SK-N-SH treated with all-trans-retinoic acid at 6 μM for 48 hours (cell line): ENCODE results near the gene KIAA1671.

ENCODE experiments used
- ATAC-seq: fragments of 200-7000 bp; cut with Tn5 transposase; 3 replicates; pipeline ENCODE4 v1.9.1; 2020; ENCODE audit warnings: mild to moderate bottlenecking, moderate library complexity
- ARNTL ChIP-seq: fragments of 450-650 bp; formaldehyde crosslinking; IDR thresholded peaks from 2 replicates; pipeline ENCODE4 v1.5.0; 2020; ENCODE audit warnings: low read depth, mild to moderate bottlenecking, moderate library complexity, borderline replicate concordance
- BACH2 ChIP-seq: fragments of 250-450 bp; sonication (Bioruptor Pico); IDR thresholded peaks from 2 replicates; pipeline ENCODE4 v1.9.0; 2021; ENCODE audit warnings: mild to moderate bottlenecking, borderline replicate concordance
- CSDC2 ChIP-seq: fragments of 250-450 bp; sonication (Bioruptor Pico); IDR thresholded peaks from 2 replicates; pipeline ENCODE4 v1.5.0; 2020; ENCODE audit warnings: mild to moderate bottlenecking, moderate library complexity
- CSRNP3 ChIP-seq: fragments of 250-450 bp; sonication (Bioruptor Pico); IDR thresholded peaks from 2 replicates; pipeline ENCODE4 v1.5.1; 2021; ENCODE audit warnings: mild to moderate bottlenecking, moderate library complexity
- ESRRG ChIP-seq: fragments of 250-450 bp; sonication (Bioruptor Pico); IDR thresholded peaks from 2 replicates; pipeline ENCODE4 v1.6.1; 2021; ENCODE audit warnings: mild to moderate bottlenecking
- GLIS3 ChIP-seq: fragments of 250-450 bp; sonication (Bioruptor Pico); IDR thresholded peaks from 2 replicates; pipeline ENCODE4 v1.5.0; 2020; ENCODE audit warnings: mild to moderate bottlenecking, moderate library complexity
- ISL1 ChIP-seq: fragments of 250-450 bp; sonication (Bioruptor Pico); IDR thresholded peaks from 2 replicates; pipeline ENCODE4 v2.1.2; 2022; ENCODE audit warnings: mild to moderate bottlenecking, moderate library complexity
- OSR1 ChIP-seq: fragments of 250-450 bp; sonication (Bioruptor Pico); IDR thresholded peaks from 2 replicates; pipeline ENCODE4 v1.8.0; 2022; ENCODE audit warnings: moderate library complexity, mild to moderate bottlenecking, inconsistent platforms
- PATZ1 ChIP-seq: fragments of 250-450 bp; sonication (Bioruptor Pico); IDR thresholded peaks from 2 replicates; pipeline ENCODE4 v1.8.0; 2020; ENCODE audit warnings: mild to moderate bottlenecking, moderate library complexity, borderline replicate concordance
- POU6F1 ChIP-seq: fragments of 250-450 bp; sonication (Bioruptor Pico); IDR thresholded peaks from 2 replicates; pipeline ENCODE4 v1.8.0; 2021; ENCODE audit warnings: low read depth, mild to moderate bottlenecking, moderate library complexity, borderline replicate concordance
- PPARA ChIP-seq: fragments of 250-450 bp; sonication (Bioruptor Pico); IDR thresholded peaks from 2 replicates; pipeline ENCODE4 v1.5.0; 2020; ENCODE audit warnings: mild to moderate bottlenecking, borderline replicate concordance
- RARB ChIP-seq: fragments of 250-450 bp; sonication (Bioruptor Pico); IDR thresholded peaks from 2 replicates; pipeline ENCODE4 v1.8.0; 2021; ENCODE audit warnings: mild to moderate bottlenecking, moderate library complexity
- SNAI2 ChIP-seq: fragments of 250-450 bp; sonication (Bioruptor Pico); IDR thresholded peaks from 2 replicates; pipeline ENCODE4 v1.5.0; 2020; ENCODE audit warnings: mild to moderate bottlenecking, moderate library complexity
- TCF4 ChIP-seq: fragments of 250-450 bp; sonication (Bioruptor Pico); IDR thresholded peaks from 2 replicates; pipeline ENCODE4 v1.8.0; 2021; ENCODE audit warnings: mild to moderate bottlenecking, moderate library complexity, borderline replicate concordance
- TOX ChIP-seq: fragments of 250-450 bp; sonication (Bioruptor Pico); IDR thresholded peaks from 2 replicates; pipeline ENCODE4 v1.8.0; 2021; ENCODE audit warnings: mild to moderate bottlenecking, moderate library complexity, borderline replicate concordance
- TSHZ2 ChIP-seq: fragments of 250-450 bp; sonication (Bioruptor Pico); IDR thresholded peaks from 2 replicates; pipeline ENCODE4 v1.5.0; 2020; ENCODE audit warnings: mild to moderate bottlenecking, moderate library complexity
- ZC3H10 ChIP-seq: fragments of 250-450 bp; sonication (Bioruptor Pico); IDR thresholded peaks from 2 replicates; pipeline ENCODE4 v1.5.1; 2021; ENCODE audit warnings: mild to moderate bottlenecking, moderate library complexity
- ZFP3 ChIP-seq: fragments of 250-450 bp; sonication (Bioruptor Pico); IDR thresholded peaks from 2 replicates; pipeline ENCODE4 v1.5.0; 2020; ENCODE audit warnings: mild to moderate bottlenecking, moderate library complexity
- ZNF565 ChIP-seq: fragments of 450-650 bp; formaldehyde crosslinking; conservative IDR thresholded peaks from 2 replicates; pipeline ENCODE4 v1.5.0; 2020; ENCODE audit warnings: low read depth, mild to moderate bottlenecking, moderate library complexity
- ZNF70 ChIP-seq: fragments of 450-650 bp; formaldehyde crosslinking; IDR thresholded peaks from 2 replicates; pipeline ENCODE4 v1.5.0; 2020; ENCODE audit warnings: mild to moderate bottlenecking, moderate library complexity
- ZNF8 ChIP-seq: fragments of 450-650 bp; formaldehyde crosslinking; IDR thresholded peaks from 2 replicates; pipeline ENCODE4 v1.5.0; 2020; ENCODE audit warnings: mild to moderate bottlenecking, moderate library complexity

KIAA1671 gene

GRCh38 chr22:24948356-24949202, 3.9 kb upstream of the KIAA1671 start:
- ATAC-seq = no peak
- TF ChIP-seq ZNF565 (CRISPR knock-in tag) = no peak
- no peak for TF ChIP-seq BACH2 (CRISPR knock-in tag)
- TF ChIP-seq ZNF8 (CRISPR knock-in tag) = no peak
- TF ChIP-seq PATZ1 (CRISPR knock-in tag) = no peak
- TF ChIP-seq CSDC2 (CRISPR knock-in tag) = no peak
- TF ChIP-seq RARB (CRISPR knock-in tag) = no peak
- no peak for TF ChIP-seq GLIS3
- no peak for TF ChIP-seq TCF4 (CRISPR knock-in tag)
- no peak for TF ChIP-seq TOX (CRISPR knock-in tag)
- no peak for TF ChIP-seq ESRRG (CRISPR knock-in tag)
- no peak for TF ChIP-seq PPARA (CRISPR knock-in tag)

GRCh38 chr22:24950272-24950902, 2.1 kb upstream of the KIAA1671 start:
- ATAC-seq = no peak
- TF ChIP-seq TOX (CRISPR knock-in tag) (no peak), ARNTL (CRISPR knock-in tag) (no peak), OSR1 (CRISPR knock-in tag) (no peak), ZC3H10 (CRISPR knock-in tag) (no peak)

- no peak for TF ChIP-seq BACH2 (CRISPR knock-in tag)
- no peak for TF ChIP-seq CSRNP3 (CRISPR knock-in tag)
- peak; percentile 88 for TF ChIP-seq ZNF70 (CRISPR knock-in tag)
- TF ChIP-seq, all 23 proteins: peak for 1
- peak; percentile 73 for ATAC-seq
These were observed 394 bp downstream of the KIAA1671 start for GRCh38 chr22:24952837-24953383.

- no peak for TF ChIP-seq BACH2 (CRISPR knock-in tag)
- peak; percentile 30 for ATAC-seq
These were observed 1.0 kb downstream of the KIAA1671 start for GRCh38 chr22:24953384-24954113.

- ATAC-seq = 0 out of 3 replicates have a peak, but pooled peaks have one; percentile 8
- TF ChIP-seq TCF4 (CRISPR knock-in tag) = no peak
- TF ChIP-seq ARNTL (CRISPR knock-in tag) = no peak
- no peak for TF ChIP-seq ZFP3 (CRISPR knock-in tag)
- no peak for TF ChIP-seq POU6F1 (CRISPR knock-in tag)
- no peak for TF ChIP-seq RARB (CRISPR knock-in tag)
- TF ChIP-seq CSRNP3 (CRISPR knock-in tag) = no peak
- no peak for TF ChIP-seq SNAI2 (CRISPR knock-in tag)
- no peak for TF ChIP-seq OSR1 (CRISPR knock-in tag)
- TF ChIP-seq TOX (CRISPR knock-in tag) = no peak
- TF ChIP-seq PPARA (CRISPR knock-in tag) = no peak
- no peak for TF ChIP-seq ISL1 (CRISPR knock-in tag)
- no peak for TF ChIP-seq ESRRG (CRISPR knock-in tag)
- no peak for TF ChIP-seq TSHZ2
These were observed 1.6 kb downstream of the KIAA1671 start for GRCh38 chr22:24954114-24954463.
